IMR-90 (cell line): ENCODE data around the gene PTPRF. TPM values are rescaled to one million over a fixed set of nuclear protein-coding genes. Genes with fewer than 3 reads are reported as not detected.

Experiments
- ATAC-seq: fragments of 200-7000 bp; cut with Tn5 transposase; 2 replicates; pipeline ENCODE4 v1.9.1; 2020; ENCODE audit warnings: low read depth, mild to moderate bottlenecking, moderate library complexity
- BruUV-seq: library from RNA; stranded (reverse); fragments of 400-500 nt; replicated peaks from 2 replicates; lab custom pipeline; 2021; lab: Mats Ljungman, UMichigan
- CTCF ChIA-PET: fragments of 300-600 bp; formaldehyde crosslinking; extraction: SDS; loops from one replicate; lab custom pipeline; 2021; ENCODE audit warnings: antibody characterized with exemption; lab: Yijun Ruan, JAX
- POLR2A ChIA-PET: fragments of 300-600 bp; sonication (Branson Sonifier 250); formaldehyde crosslinking; loops from one replicate; lab custom pipeline; 2022; ENCODE audit warnings: antibody characterized with exemption; ENCODE audit not compliant: unreplicated experiment; lab: Charles Lee
- DNase-seq: peaks from one replicate; pipeline ENCODE4 v3.0.0; 2013
- H2AFZ ChIP-seq: replicated peaks from 2 replicates; pipeline ENCODE3; 2013; ENCODE audit warnings: low read length, mild to moderate bottlenecking; ENCODE audit not compliant: poor library complexity
- H2AK5ac ChIP-seq: 2 replicates; pipeline ENCODE4 v1.6.1; 2013; ENCODE audit warnings: low read depth, low read length, inconsistent platforms
- H2AK9ac ChIP-seq: replicated peaks from 2 replicates; pipeline ENCODE3; 2013; ENCODE audit warnings: mild to moderate bottlenecking, low read depth, low read length, moderate library complexity; ENCODE audit not compliant: poor library complexity
- H2BK120ac ChIP-seq: 2 replicates; pipeline ENCODE4 v1.6.1; 2013; ENCODE audit warnings: low read depth, low read length, inconsistent platforms
- H2BK15ac ChIP-seq: 3 replicates; pipeline ENCODE4 v1.6.1; 2013; ENCODE audit warnings: low read depth, low read length, inconsistent platforms
- H2BK20ac ChIP-seq: 2 replicates; pipeline ENCODE4 v1.6.1; 2013; ENCODE audit warnings: low read depth, mild to moderate bottlenecking, inconsistent platforms, low read length, moderate library complexity
- H2BK5ac ChIP-seq: 2 replicates; pipeline ENCODE4 v1.6.1; 2013; ENCODE audit warnings: mild to moderate bottlenecking, low read depth, low read length, inconsistent platforms; ENCODE audit not compliant: poor library complexity, severe bottlenecking
- H3K14ac ChIP-seq: replicated peaks from 2 replicates; pipeline ENCODE4 v1.6.1; 2013; ENCODE audit warnings: low read depth, low read length, inconsistent platforms
- H3K18ac ChIP-seq: 2 replicates; pipeline ENCODE4 v1.6.1; 2013; ENCODE audit warnings: low read depth, low read length, control low read depth
- H3K23ac ChIP-seq: 2 replicates; pipeline ENCODE4 v1.6.1; 2013; ENCODE audit warnings: low read depth, low read length, inconsistent platforms
- H3K27ac ChIP-seq: 2 replicates; pipeline ENCODE4 v1.5.1; 2013; ENCODE audit warnings: mild to moderate bottlenecking, control low read depth, low read length; ENCODE audit not compliant: insufficient read depth
- H3K27me3 ChIP-seq: 2 replicates; pipeline ENCODE4 v1.6.1; 2013; ENCODE audit warnings: low read length; ENCODE audit not compliant: control insufficient read depth, insufficient read depth
- H3K36me3 ChIP-seq: 2 replicates; pipeline ENCODE4 v1.6.1; 2013; ENCODE audit warnings: low read length, mixed read lengths; ENCODE audit not compliant: control insufficient read depth, insufficient read depth
- H3K4ac ChIP-seq: 2 replicates; pipeline ENCODE4 v1.6.1; 2013; ENCODE audit warnings: low read depth, low read length, inconsistent platforms
- H3K4me1 ChIP-seq: 2 replicates; pipeline ENCODE4 v1.6.1; 2013; ENCODE audit warnings: low read length, mixed read lengths; ENCODE audit not compliant: control insufficient read depth, insufficient read depth
- H3K4me2 ChIP-seq: 2 replicates; pipeline ENCODE4 v1.6.1; 2013; ENCODE audit warnings: low read depth, mild to moderate bottlenecking, control low read depth, low read length, moderate library complexity
- H3K4me3 ChIP-seq: 2 replicates; pipeline ENCODE4 v1.5.1; 2013; ENCODE audit warnings: low read depth, mild to moderate bottlenecking, control low read depth, low read length, moderate library complexity; ENCODE audit not compliant: insufficient read depth
- H3K56ac ChIP-seq: 2 replicates; pipeline ENCODE4 v1.6.1; 2013; ENCODE audit warnings: low read length, inconsistent platforms; ENCODE audit not compliant: insufficient read depth; ENCODE audit errors: extremely low read depth
- H3K79me1 ChIP-seq, 2 experiments: 2 replicates each; pipeline ENCODE4 v1.6.1; 2013; ENCODE audit warnings: low read length in 2 of 2, inconsistent platforms in 1 of 2, low read depth in 1 of 2
- H3K9ac ChIP-seq: 2 replicates; pipeline ENCODE4 v1.6.1; 2013; ENCODE audit warnings: low read depth, low read length, control low read depth
- H3K9me1 ChIP-seq: 2 replicates; pipeline ENCODE4 v1.6.1; 2013; ENCODE audit warnings: low read length, inconsistent platforms; ENCODE audit not compliant: insufficient read depth
- H3K9me3 ChIP-seq: 2 replicates; pipeline ENCODE4 v1.6.1; 2013; ENCODE audit warnings: low read length; ENCODE audit not compliant: control insufficient read depth, insufficient read depth
- H4K20me1 ChIP-seq: 2 replicates; pipeline ENCODE4 v1.6.1; 2013; ENCODE audit warnings: low read length, inconsistent platforms; ENCODE audit not compliant: insufficient read depth
- H4K5ac ChIP-seq: 2 replicates; pipeline ENCODE4 v1.6.1; 2013; ENCODE audit warnings: mild to moderate bottlenecking, low read depth, low read length, control low read depth
- H4K8ac ChIP-seq, 2 experiments: 2 replicates each; pipeline ENCODE4 v1.6.1; 2013; ENCODE audit warnings: low read depth in 2 of 2, low read length in 2 of 2, control low read depth in 1 of 2, inconsistent platforms in 1 of 2
- H4K91ac ChIP-seq: 2 replicates; pipeline ENCODE4 v1.6.1; 2013; ENCODE audit warnings: low read depth, low read length, inconsistent platforms; ENCODE audit not compliant: insufficient read depth
- BHLHE40 ChIP-seq: fragments of 150-350 bp; IDR thresholded peaks from 2 replicates; pipeline ENCODE4 v1.6.1; 2016; ENCODE audit warnings: mild to moderate bottlenecking, low read depth, low read length
- CEBPB ChIP-seq: IDR thresholded peaks from 2 replicates; pipeline ENCODE4 v1.6.1; 2012; ENCODE audit warnings: low read depth, low read length, improper control_type of control experiment
- CHD1 ChIP-seq: IDR thresholded peaks from 2 replicates; pipeline ENCODE4 v1.6.1; 2012; ENCODE audit warnings: low read depth, low read length, improper control_type of control experiment
- FOS ChIP-seq: fragments of 150-350 bp; IDR thresholded peaks from 2 replicates; pipeline ENCODE4 v1.6.1; 2016; ENCODE audit warnings: low read depth, low read length
- MAFK ChIP-seq: IDR thresholded peaks from 2 replicates; pipeline ENCODE4 v1.6.1; 2012; ENCODE audit warnings: low read depth, low read length, improper control_type of control experiment
- MAZ ChIP-seq: IDR thresholded peaks from 2 replicates; pipeline ENCODE4 v1.6.1; 2012; ENCODE audit warnings: low read depth, mild to moderate bottlenecking, low read length, improper control_type of control experiment, moderate library complexity, borderline replicate concordance
- MXI1 ChIP-seq: IDR thresholded peaks from 2 replicates; pipeline ENCODE4 v1.6.1; 2012; ENCODE audit warnings: low read depth, mild to moderate bottlenecking, low read length, moderate library complexity, borderline replicate concordance
- NFE2L2 ChIP-seq: fragments of 150-350 bp; IDR thresholded peaks from 2 replicates; pipeline ENCODE4 v1.6.1; 2016; ENCODE audit warnings: low read depth, mild to moderate bottlenecking, low read length
- POLR2A ChIP-seq: IDR thresholded peaks from 2 replicates; pipeline ENCODE4 v1.6.1; 2012; ENCODE audit warnings: mild to moderate bottlenecking, low read depth, low read length
- RAD21 ChIP-seq: IDR thresholded peaks from 2 replicates; pipeline ENCODE4 v1.6.1; 2012; ENCODE audit warnings: low read length, improper control_type of control experiment
- RCOR1 ChIP-seq: IDR thresholded peaks from 2 replicates; pipeline ENCODE4 v1.6.1; 2012; ENCODE audit warnings: mild to moderate bottlenecking, low read length, improper control_type of control experiment; ENCODE audit not compliant: insufficient replicate concordance
- RFX5 ChIP-seq: IDR thresholded peaks from 2 replicates; pipeline ENCODE4 v1.8.0; 2012; ENCODE audit warnings: low read depth, mild to moderate bottlenecking, low read length, moderate library complexity
- SMC3 ChIP-seq: fragments of 150-350 bp; IDR thresholded peaks from 2 replicates; pipeline ENCODE4 v1.6.1; 2016; ENCODE audit warnings: low read depth, mild to moderate bottlenecking, antibody characterized with exemption, low read length, moderate library complexity
- WGBS, 2 experiments: methylation state at CpG; one replicate each; pipeline versions ENCODE4 v1.1.5 to v1.1.7; 2013; ENCODE audit warnings: missing lambda C conversion rate in 2 of 2; ENCODE audit not compliant: insufficient read length in 1 of 2; ENCODE audit errors: extremely low coverage in 2 of 2; 5-methylcytosine and 5-hydroxymethylcytosine counted together
- dilution Hi-C: fragments of 300-500 bp; cut with HindIII; formaldehyde crosslinking; loops from one replicate; pipeline ENCODE4 v1.14.3; 2018; ENCODE audit warnings: low sequenced_read_pairs; ENCODE audit not compliant: unreplicated experiment
- in situ Hi-C: fragments of 300-500 bp; cut with MboI; formaldehyde crosslinking; loops from 3 replicates; pipeline ENCODE4 v1.14.3; 2019; ENCODE audit warnings: low sequenced_read_pairs, inconsistent platforms, mixed read lengths
- intact Hi-C: fragments of 100-400 bp; cut with micrococcal nuclease; formaldehyde crosslinking; loops from 2 replicates; pipeline ENCODE4 v1.10.0; 2022
- polyA plus RNA-seq, 3 experiments: library from polyadenylated mRNA; depleted of rRNA; stranded (reverse); fragments of >200 nt; gene quantifications; 2 replicates each; pipeline ENCODE4 v1.2.3, GENCODE V29; 2012; ENCODE audit warnings: low replicate concordance in 1 of 3
- total RNA-seq: library from RNA; depleted of rRNA; stranded (reverse); fragments of >200 nt; gene quantifications from 2 replicates; pipeline ENCODE4 v1.2.3, GENCODE V29; 2012
- TF ChIP-seq, protein P1 (sequence below): fragments of 150-350 bp; IDR thresholded peaks from 2 replicates; pipeline ENCODE4 v1.6.1; 2016; ENCODE audit warnings: low read depth, mild to moderate bottlenecking, low read length, moderate library complexity, borderline replicate concordance
- TF ChIP-seq, protein P2 (sequence below): fragments of 150-350 bp; IDR thresholded peaks from 2 replicates; pipeline ENCODE4 v1.6.1; 2017; ENCODE audit warnings: mild to moderate bottlenecking, antibody characterized with exemption, low read length, low read depth
- TF ChIP-seq, protein P3 (sequence below): conservative IDR thresholded peaks from 2 replicates; pipeline ENCODE4 v1.5.1; 2012; ENCODE audit warnings: mild to moderate bottlenecking, low read depth, low read length, improper control_type of control experiment

PTPRF gene
- total and polyA plus RNA-seq, 2 of the 4 experiments (the other 2 are of a cell fraction): 25.8 to 92.3 TPM

DNA sequence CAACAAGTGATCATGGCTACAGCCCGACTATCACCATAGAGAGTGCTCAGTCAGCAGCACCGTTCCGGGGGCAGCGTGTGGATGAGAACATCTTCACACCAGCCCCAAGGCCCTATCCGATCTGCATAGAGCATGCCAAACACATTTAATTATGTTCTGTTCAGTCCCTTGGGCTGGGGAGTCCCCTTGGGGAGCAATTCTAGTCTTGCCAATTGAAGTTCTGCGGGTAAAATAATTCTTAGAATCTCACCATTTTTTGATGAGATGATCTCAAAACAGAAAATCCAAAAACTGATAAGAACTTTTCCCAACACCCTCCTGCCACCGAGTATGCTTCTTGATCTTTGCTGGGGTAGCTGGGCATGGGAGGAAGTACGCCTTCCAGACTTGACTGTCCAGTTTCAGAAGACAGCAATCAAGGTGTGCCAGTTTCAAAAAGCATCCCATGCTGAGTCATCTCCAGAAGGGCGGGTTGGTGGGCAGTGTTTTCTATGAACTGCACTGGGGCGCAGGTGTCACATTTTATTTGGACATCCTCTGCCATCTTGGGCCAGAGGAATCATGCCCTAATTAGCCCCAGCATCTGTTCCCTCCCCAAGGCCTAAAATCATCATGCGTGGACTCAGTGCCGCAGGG, 20.8 kb upstream of the PTPRF start:
- WGBS, 2 experiments: 100% methylated on average over 2 of the region's 12 CpGs; no CpG with 5 or more reads in 1 of the 2 experiments
- BruUV-seq: no TSS peak

More for the DNA sequence above, 20.8 kb upstream of the PTPRF start:
- H2AFZ ChIP-seq: no peak overlapping the region
- no peak overlapping the region for H2BK5ac ChIP-seq
- H2BK120ac ChIP-seq: no peak overlapping the region
- no peak overlapping the region for H3K18ac ChIP-seq
- no peak overlapping the region for H3K9ac ChIP-seq
- no peak overlapping the region; the same call in 2 of the 3 replicates for H2BK15ac ChIP-seq
- H3K36me3 ChIP-seq: no peaks in the 10 kb centered on the region
- H4K91ac ChIP-seq: no peak overlapping the region
- H3K9me3 ChIP-seq: no peaks in the 10 kb centered on the region
- ChIA-PET CTCF (no interaction called here), POLR2A (no interaction called here)
- H3K79me1 ChIP-seq: no peaks in the 10 kb centered on the region
- dilution Hi-C loops: no loop called here
- H3K9me1 ChIP-seq: 0 out of 2 replicates have a peak, but pooled peaks cover 4% of the 10 kb centered on the region
- DNase-seq: no peak
- no peak overlapping the region for H2AK9ac ChIP-seq
- H3K4me3 ChIP-seq: no peak overlapping the region
- no peak overlapping the region for H3K23ac ChIP-seq
- ATAC-seq: no peak
- no peak overlapping the region for H3K56ac ChIP-seq
- no peaks in the 10 kb centered on the region for H3K4me1 ChIP-seq
- TF ChIP-seq CHD1: no peak
- TF ChIP-seq, protein P1, sequence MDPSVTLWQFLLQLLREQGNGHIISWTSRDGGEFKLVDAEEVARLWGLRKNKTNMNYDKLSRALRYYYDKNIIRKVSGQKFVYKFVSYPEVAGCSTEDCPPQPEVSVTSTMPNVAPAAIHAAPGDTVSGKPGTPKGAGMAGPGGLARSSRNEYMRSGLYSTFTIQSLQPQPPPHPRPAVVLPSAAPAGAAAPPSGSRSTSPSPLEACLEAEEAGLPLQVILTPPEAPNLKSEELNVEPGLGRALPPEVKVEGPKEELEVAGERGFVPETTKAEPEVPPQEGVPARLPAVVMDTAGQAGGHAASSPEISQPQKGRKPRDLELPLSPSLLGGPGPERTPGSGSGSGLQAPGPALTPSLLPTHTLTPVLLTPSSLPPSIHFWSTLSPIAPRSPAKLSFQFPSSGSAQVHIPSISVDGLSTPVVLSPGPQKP: no peak
- no peak for TF ChIP-seq BHLHE40
- TF ChIP-seq NFE2L2: no peak
- no peak for TF ChIP-seq RFX5
- TF ChIP-seq SMC3: no peak
- no peak for TF ChIP-seq RCOR1
- TF ChIP-seq, protein P2, sequence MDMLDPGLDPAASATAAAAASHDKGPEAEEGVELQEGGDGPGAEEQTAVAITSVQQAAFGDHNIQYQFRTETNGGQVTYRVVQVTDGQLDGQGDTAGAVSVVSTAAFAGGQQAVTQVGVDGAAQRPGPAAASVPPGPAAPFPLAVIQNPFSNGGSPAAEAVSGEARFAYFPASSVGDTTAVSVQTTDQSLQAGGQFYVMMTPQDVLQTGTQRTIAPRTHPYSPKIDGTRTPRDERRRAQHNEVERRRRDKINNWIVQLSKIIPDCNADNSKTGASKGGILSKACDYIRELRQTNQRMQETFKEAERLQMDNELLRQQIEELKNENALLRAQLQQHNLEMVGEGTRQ: no peak
- no peak for TF ChIP-seq FOS
- TF ChIP-seq MAZ: no peak
- no peak for TF ChIP-seq POLR2A
- TF ChIP-seq, protein P3, sequence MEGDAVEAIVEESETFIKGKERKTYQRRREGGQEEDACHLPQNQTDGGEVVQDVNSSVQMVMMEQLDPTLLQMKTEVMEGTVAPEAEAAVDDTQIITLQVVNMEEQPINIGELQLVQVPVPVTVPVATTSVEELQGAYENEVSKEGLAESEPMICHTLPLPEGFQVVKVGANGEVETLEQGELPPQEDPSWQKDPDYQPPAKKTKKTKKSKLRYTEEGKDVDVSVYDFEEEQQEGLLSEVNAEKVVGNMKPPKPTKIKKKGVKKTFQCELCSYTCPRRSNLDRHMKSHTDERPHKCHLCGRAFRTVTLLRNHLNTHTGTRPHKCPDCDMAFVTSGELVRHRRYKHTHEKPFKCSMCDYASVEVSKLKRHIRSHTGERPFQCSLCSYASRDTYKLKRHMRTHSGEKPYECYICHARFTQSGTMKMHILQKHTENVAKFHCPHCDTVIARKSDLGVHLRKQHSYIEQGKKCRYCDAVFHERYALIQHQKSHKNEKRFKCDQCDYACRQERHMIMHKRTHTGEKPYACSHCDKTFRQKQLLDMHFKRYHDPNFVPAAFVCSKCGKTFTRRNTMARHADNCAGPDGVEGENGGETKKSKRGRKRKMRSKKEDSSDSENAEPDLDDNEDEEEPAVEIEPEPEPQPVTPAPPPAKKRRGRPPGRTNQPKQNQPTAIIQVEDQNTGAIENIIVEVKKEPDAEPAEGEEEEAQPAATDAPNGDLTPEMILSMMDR: no peak
- TF ChIP-seq MAFK: no peak
- TF ChIP-seq RAD21: no peak
- TF ChIP-seq CEBPB: no peak
- TF ChIP-seq MXI1: no peak
- no peak overlapping the region for H3K14ac ChIP-seq
- in situ Hi-C loops: no loop called here
- intact Hi-C loops: no loop called here
- no peak overlapping the region for H3K4me2 ChIP-seq
- no peaks in the 10 kb centered on the region; the same call in 1 of the 2 replicates for H3K27me3 ChIP-seq
- H3K27ac ChIP-seq: no peak overlapping the region
- no peak overlapping the region for H2BK20ac ChIP-seq
- no peaks in the 10 kb centered on the region for H4K20me1 ChIP-seq
- H2AK5ac ChIP-seq: no peak overlapping the region
- H4K8ac ChIP-seq: no peak overlapping the region
- H4K5ac ChIP-seq: no peak overlapping the region
- H3K4ac ChIP-seq: no peak overlapping the region
